Gastroesophageal sphincter (tissue), 3 donors: ENCODE measurements around the gene ERAL1.

Experiments used
- CTCF ChIP-seq, 4 experiments: fragments of 200-600 bp in 2 of 4; fragments of 450-650 bp in 2 of 4; sonication (generic) in 1 of 4; IDR thresholded peaks; one replicate each; pipeline ENCODE4 v1.5.1; 2017 to 2019; ENCODE audit warnings: antibody characterized with exemption in 4 of 4, mild to moderate bottlenecking in 2 of 4, moderate library complexity in 2 of 4
- POLR2A ChIP-seq, 2 donors: fragments of 450-650 bp; IDR thresholded peaks; one replicate each; pipeline ENCODE4 v1.6.1; 2017; ENCODE audit warnings: antibody characterized with exemption in 2 of 2, mild to moderate bottlenecking in 2 of 2, moderate library complexity in 1 of 2
- POLR2AphosphoS5 ChIP-seq: sonication (generic); formaldehyde crosslinking; IDR thresholded peaks from one replicate; pipeline ENCODE4 v1.6.1; 2017; ENCODE audit warnings: antibody characterized with exemption

DNA sequence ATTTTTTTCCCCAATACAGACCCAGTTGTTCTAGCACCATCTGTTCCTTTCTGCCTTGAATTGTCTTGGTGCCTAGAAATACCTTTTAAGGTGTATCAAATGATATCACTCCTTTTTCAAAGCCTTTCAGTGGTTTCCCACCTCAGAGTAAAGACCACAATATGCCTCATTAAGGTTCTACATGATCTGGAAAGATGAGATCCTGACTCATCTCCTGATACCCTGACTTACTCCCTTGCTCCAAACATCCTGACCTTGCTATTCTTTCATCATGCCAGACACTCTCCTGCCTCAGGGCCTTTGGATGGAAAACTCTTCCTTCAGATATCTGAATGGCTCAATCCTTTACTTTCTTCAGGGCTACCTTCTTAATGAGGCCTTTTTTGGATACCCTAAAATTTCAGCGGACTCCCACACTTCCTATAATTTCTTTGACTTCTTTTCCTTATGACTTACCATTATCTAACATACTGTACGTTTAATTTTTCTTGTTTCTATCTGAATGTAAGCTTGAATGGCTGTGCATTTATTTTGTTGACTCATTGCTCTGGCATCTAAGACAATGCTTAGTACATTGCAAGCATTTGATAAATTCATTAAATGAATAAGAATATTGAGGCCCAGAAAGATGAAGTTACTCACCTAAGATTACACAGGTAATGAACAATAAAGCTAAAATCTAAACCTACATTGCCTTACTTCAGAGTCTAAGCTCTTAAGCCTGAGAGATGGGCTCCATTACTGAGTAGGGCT lies 23.5 kb downstream of the ERAL1 start:
- TF ChIP-seq CTCF (IDR thresholded peaks at IDR 0.05) (no peak), POLR2A (IDR thresholded peaks at IDR 0.05) (no peak), POLR2AphosphoS5 (peak; percentile 4)
